HL-60 (cell line): ENCODE data around the gene KLHDC4.

Source experiments
- CTCF ChIP-seq: IDR thresholded peaks from one replicate; pipeline ENCODE4 v1.5.1; 2011; ENCODE audit warnings: low read length, control low read depth, inconsistent platforms; ENCODE audit not compliant: insufficient read depth
- GABPA ChIP-seq: IDR thresholded peaks from 2 replicates; pipeline ENCODE4 v1.6.1; 2012; ENCODE audit warnings: low read depth
- POLR2AphosphoS5 ChIP-seq: IDR thresholded peaks from 2 replicates; pipeline ENCODE4 v1.6.1; 2012; ENCODE audit warnings: low read depth
- REST ChIP-seq: IDR thresholded peaks from 2 replicates; pipeline ENCODE4 v1.6.1; 2012; ENCODE audit warnings: low read depth; ENCODE audit not compliant: insufficient replicate concordance
- SPI1 ChIP-seq: IDR thresholded peaks from 2 replicates; pipeline ENCODE4 v1.6.1; 2012; ENCODE audit warnings: low read depth, mild to moderate bottlenecking, borderline replicate concordance

GRCh38 chr16:87693827-87694226 is 72.0 kb downstream of the KLHDC4 start:
- no peak for TF ChIP-seq POLR2AphosphoS5
- TF ChIP-seq CTCF = no peak
- TF ChIP-seq REST = no peak
- TF ChIP-seq SPI1 = no peak
- no peak for TF ChIP-seq GABPA
